ENCODE measurements around the gene ADIPOR2.

- TF ChIP-seq CTCF (IDR thresholded peaks at IDR 0.05) (peak in 1 of 3 experiments; percentile 37), POLR2A (IDR thresholded peaks at IDR 0.05) (no peak)
These were observed 28.0 kb upstream of the ADIPOR2 start for GRCh38 chr12:1662761-1663439.

Data from testis (tissue), 2 donors.